Liver (tissue), 9 donors: Measurements from ENCODE around the gene CCDC40. TPM values are rescaled to one million over a fixed set of nuclear protein-coding genes. Genes with fewer than 3 reads are reported as not detected.

Experiments used
- DNase-seq: peaks from one replicate; pipeline ENCODE4 v3.0.0-alpha.2; 2017; ENCODE audit warnings: low spot score
- H3K27ac ChIP-seq, 2 donors: one replicate each; pipeline ENCODE4 v1.7.0; 2013; ENCODE audit warnings: inconsistent platforms in 2 of 2, low read length in 2 of 2, control low read depth in 1 of 2, low read depth in 1 of 2, mild to moderate bottlenecking in 1 of 2
- H3K27me3 ChIP-seq, 4 donors: one replicate each; pipeline versions ENCODE4 v1.6.1 to v1.7.0; 2013; ENCODE audit warnings: low read length in 3 of 4, inconsistent platforms in 1 of 4, mild to moderate bottlenecking in 1 of 4, moderate library complexity in 1 of 4; ENCODE audit not compliant: control insufficient read depth in 4 of 4, insufficient read depth in 4 of 4
- H3K36me3 ChIP-seq, 4 donors: one replicate each; pipeline versions ENCODE4 v1.6.1 to v1.7.0; 2013; ENCODE audit warnings: low read length in 3 of 4, mild to moderate bottlenecking in 3 of 4, low read depth in 1 of 4, moderate library complexity in 1 of 4; ENCODE audit not compliant: control insufficient read depth in 4 of 4, insufficient read depth in 3 of 4
- H3K4me1 ChIP-seq, 4 donors: one replicate each; pipeline versions ENCODE4 v1.6.1 to v1.7.0; 2013; ENCODE audit warnings: low read length in 3 of 4, mild to moderate bottlenecking in 3 of 4, moderate library complexity in 1 of 4; ENCODE audit not compliant: control insufficient read depth in 4 of 4, insufficient read depth in 4 of 4
- H3K4me3 ChIP-seq, 3 donors: one replicate each; pipeline versions ENCODE4 v1.6.1 to v1.7.0; 2013; ENCODE audit warnings: low read length in 3 of 3, control low read depth in 1 of 3, low read depth in 1 of 3, mild to moderate bottlenecking in 1 of 3
- H3K9ac ChIP-seq, 2 donors: one replicate each; pipeline ENCODE4 v1.7.0; 2013; ENCODE audit warnings: low read length in 2 of 2, mild to moderate bottlenecking in 2 of 2, moderate library complexity in 2 of 2, control low read depth in 1 of 2, low read depth in 1 of 2
- H3K9me3 ChIP-seq, 4 donors: one replicate each; pipeline versions ENCODE4 v1.6.1 to v1.7.0; 2013; ENCODE audit warnings: low read length in 3 of 4; ENCODE audit not compliant: control insufficient read depth in 4 of 4
- CTCF ChIP-seq: fragments of 150-350 bp; IDR thresholded peaks from 2 replicates; pipeline ENCODE4 v1.5.1; 2017; ENCODE audit warnings: improper control_type of control experiment, low read depth, low read length; ENCODE audit not compliant: missing input control
- FOXA1 ChIP-seq: IDR thresholded peaks from 2 replicates; pipeline ENCODE4 v1.6.1; 2016; ENCODE audit warnings: antibody characterized with exemption
- GABPA ChIP-seq, 2 donors: IDR thresholded peaks in 1 of 2; conservative IDR thresholded peaks in 1 of 2; 2 replicates each; pipeline ENCODE4 v1.6.1; 2016; ENCODE audit warnings: antibody characterized with exemption in 2 of 2, mild to moderate bottlenecking in 1 of 2, moderate library complexity in 1 of 2
- HNF4A ChIP-seq, 2 donors: conservative IDR thresholded peaks; 2 replicates each; pipeline ENCODE4 v1.6.1; 2016; ENCODE audit warnings: antibody characterized with exemption in 2 of 2, mild to moderate bottlenecking in 2 of 2
- HNF4G ChIP-seq: IDR thresholded peaks from 2 replicates; pipeline ENCODE4 v1.6.1; 2016; ENCODE audit warnings: antibody characterized with exemption
- NR2F2 ChIP-seq: IDR thresholded peaks from 2 replicates; pipeline ENCODE4 v1.6.1; 2016; ENCODE audit warnings: antibody characterized with exemption
- RAD21 ChIP-seq, 2 donors: IDR thresholded peaks; 2 replicates each; pipeline ENCODE4 v1.6.1; 2016; ENCODE audit warnings: antibody characterized with exemption in 2 of 2, mild to moderate bottlenecking in 2 of 2
- REST ChIP-seq: IDR thresholded peaks from 2 replicates; pipeline ENCODE4 v1.6.1; 2016; ENCODE audit warnings: antibody characterized with exemption, mild to moderate bottlenecking
- RXRA ChIP-seq, 2 donors: IDR thresholded peaks; 2 replicates each; pipeline ENCODE4 v1.6.1; 2017 to 2018; ENCODE audit warnings: antibody characterized with exemption in 2 of 2, mild to moderate bottlenecking in 1 of 2
- SP1 ChIP-seq: IDR thresholded peaks from 2 replicates; pipeline ENCODE4 v1.6.1; 2018; ENCODE audit warnings: antibody characterized with exemption, mild to moderate bottlenecking
- YY1 ChIP-seq: IDR thresholded peaks from 2 replicates; pipeline ENCODE4 v1.6.1; 2016; ENCODE audit warnings: antibody characterized with exemption, mild to moderate bottlenecking
- ZBTB33 ChIP-seq: IDR thresholded peaks from 2 replicates; pipeline ENCODE4 v1.6.1; 2016; ENCODE audit warnings: antibody characterized with exemption
- WGBS: extraction: QIAGEN DNeasy Blood & Tissue Kit; methylation state at CpG from one replicate; pipeline ENCODE4 v1.1.7; 2013; 5-methylcytosine and 5-hydroxymethylcytosine counted together
- polyA plus RNA-seq, 2 donors: library from polyadenylated mRNA; stranded (reverse) in 1 of 2; unstranded in 1 of 2; fragments of 200-250 nt in 1 of 2; fragments of >200 nt in 1 of 2; fragmentation: Nextera tagmentation in 1 of 2; extraction: Ambion mirVana in 1 of 2; gene quantifications; one replicate each; pipeline versions ENCODE4 v1.2.1 to v1.2.3, GENCODE V29; 2013 to 2015
- total RNA-seq, 2 donors: library from RNA; depleted of rRNA; stranded (reverse); fragments of >200 nt; gene quantifications; one replicate each; pipeline ENCODE4 v1.2.3, GENCODE V29; 2014
- donor health status: healthy.
- donor health status: healthy.
- donor health status: healthy.
- donor health status: healthy.
- donor health status: healthy.

CCDC40 gene
- total and polyA plus RNA-seq, 4 donors: 0.60 to 3.0 (median 1.4) TPM

- Histone ChIP-seq H3K4me1 (peaks cover 8 to 23% (median 20%) of the 10 kb centered on the region in 4 donors), H3K36me3 (peaks cover 2 to 27% (median 17%) of the 10 kb centered on the region in 4 donors), H3K9me3 (no peaks in the 10 kb centered on the region), H3K27ac (peak overlapping the region; percentile 93 to 94), H3K9ac (peak overlapping the region; percentile 82 to 83), H3K4me3 (peak overlapping the region; percentile 67 to 96 (median 94)), H3K27me3 (no peaks in the 10 kb centered on the region)
- under 1% methylated on average over 69 of the region's 69 CpGs for WGBS
- peak; percentile 42 for DNase-seq
- TF ChIP-seq RAD21 (IDR thresholded peaks at IDR 0.05): no peak
- no peak for TF ChIP-seq HNF4G
- TF ChIP-seq YY1: no peak
- no peak for TF ChIP-seq SP1
- TF ChIP-seq CTCF: no peak
- TF ChIP-seq REST: no peak
- no peak for TF ChIP-seq NR2F2
- TF ChIP-seq RXRA (IDR thresholded peaks at IDR 0.05): no peak
- no peak for TF ChIP-seq HNF4A (conservative IDR thresholded peaks at IDR 0.05)
- TF ChIP-seq ZBTB33: no peak
- TF ChIP-seq GABPA (IDR thresholded peaks at IDR 0.05 in 1 of 2, conservative IDR thresholded peaks at IDR 0.05 in 1 of 2): no peak
- no peak for TF ChIP-seq FOXA1
Observed at GRCh38 chr17:80146121-80147034, 109.9 kb downstream of the CCDC40 start.
